Stimulated activated CD8-positive, alpha-beta memory T cell treated with anti-CD3 and anti-CD28 coated beads, Interleukin-12 subunit alpha, Interleukin-12 subunit beta, amount 100 ng/mL, for 4 hours (primary cell): ENCODE data around the gene NKX2-3.

Source experiments
- DNase-seq: peaks from one replicate; pipeline ENCODE4 v3.0.0-alpha.2; 2020; ENCODE audit warnings: low read depth

The NKX2-3 gene

GRCh38 chr10:99532687-99533495 is at the start of gene NKX2-3:
Gene NKX2-3 (plus strand): TSS chr10:99532942. CDS start chr10:99533132, 190 bp downstream.
- DNase-seq: no peak

GRCh38 chr10:99484626-99485581 is 47.8 kb upstream of the NKX2-3 start:
- DNase-seq: no peak

- DNase-seq: no peak
These were observed 45.5 kb upstream of the NKX2-3 start for GRCh38 chr10:99487125-99487807.

DNA sequence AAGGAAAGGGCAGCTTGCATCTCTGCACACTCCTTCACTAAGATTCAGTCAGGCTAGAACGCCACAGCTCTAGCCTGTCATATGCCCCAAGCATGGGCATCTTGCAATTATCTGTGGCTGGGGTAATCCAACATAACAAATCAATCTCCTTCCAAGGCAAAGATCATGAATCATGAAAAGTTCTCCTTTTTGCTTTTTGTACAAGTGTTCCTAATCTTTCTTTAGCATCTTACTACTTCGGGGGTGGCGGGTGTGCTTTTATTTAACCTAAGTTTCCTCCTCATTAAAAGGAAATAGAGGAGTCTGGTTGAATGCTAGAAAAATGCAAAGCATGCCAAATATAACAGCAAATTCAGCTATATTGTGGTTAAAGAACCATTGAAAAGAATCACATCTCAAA is 43.5 kb upstream of the NKX2-3 start:
- DNase-seq: no peak

- DNase-seq: no peak
These were observed 35.3 kb upstream of the NKX2-3 start for GRCh38 chr10:99497343-99498025.

- DNase-seq: no peak
These were observed 26.3 kb upstream of the NKX2-3 start for GRCh38 chr10:99506416-99506815.

DNA sequence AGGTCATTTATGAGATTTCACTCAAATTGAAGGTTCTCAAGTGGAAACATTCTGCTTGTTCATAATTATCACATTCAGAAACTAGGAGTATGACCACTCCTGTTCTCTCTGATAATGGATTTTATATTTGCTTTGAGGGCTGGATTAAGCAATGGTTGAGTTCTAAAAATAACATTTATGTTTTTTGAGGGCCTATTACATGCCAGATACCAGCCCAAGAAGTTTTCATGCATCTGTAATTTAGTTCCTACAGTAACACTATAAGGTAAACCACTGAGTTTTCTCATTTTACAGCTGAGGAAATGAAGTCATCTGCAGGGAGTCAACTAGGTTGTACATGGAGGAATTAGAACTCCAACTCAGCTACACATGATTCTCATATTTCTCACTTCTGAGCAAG is 25.5 kb upstream of the NKX2-3 start:
- no peak for DNase-seq

DNA sequence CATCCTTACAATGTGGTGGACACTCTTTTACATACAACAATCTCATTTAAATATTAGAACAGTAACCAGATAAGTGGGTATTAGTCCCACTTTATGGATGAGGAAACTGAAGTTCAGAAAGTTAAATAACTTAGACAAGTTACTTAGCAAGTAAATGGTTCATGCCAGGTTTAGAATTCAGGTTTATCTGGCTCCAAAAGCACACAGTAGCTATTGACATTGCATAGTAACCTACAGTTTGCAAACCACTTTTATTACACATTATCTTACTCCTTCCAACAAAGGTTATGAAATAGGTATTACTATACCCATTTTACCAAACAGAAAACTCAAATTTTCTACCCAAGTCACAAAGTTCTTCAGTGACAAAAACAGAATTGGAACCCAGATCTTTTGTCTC is 19.7 kb upstream of the NKX2-3 start:
- DNase-seq: no peak

- no peak for DNase-seq
These were observed 13.1 kb upstream of the NKX2-3 start for GRCh38 chr10:99519690-99520039.

GRCh38 chr10:99520040-99520846 is 12.5 kb upstream of the NKX2-3 start:
- no peak for DNase-seq

- no peak for DNase-seq
These were observed 11.6 kb upstream of the NKX2-3 start for GRCh38 chr10:99520847-99521764.

DNA sequence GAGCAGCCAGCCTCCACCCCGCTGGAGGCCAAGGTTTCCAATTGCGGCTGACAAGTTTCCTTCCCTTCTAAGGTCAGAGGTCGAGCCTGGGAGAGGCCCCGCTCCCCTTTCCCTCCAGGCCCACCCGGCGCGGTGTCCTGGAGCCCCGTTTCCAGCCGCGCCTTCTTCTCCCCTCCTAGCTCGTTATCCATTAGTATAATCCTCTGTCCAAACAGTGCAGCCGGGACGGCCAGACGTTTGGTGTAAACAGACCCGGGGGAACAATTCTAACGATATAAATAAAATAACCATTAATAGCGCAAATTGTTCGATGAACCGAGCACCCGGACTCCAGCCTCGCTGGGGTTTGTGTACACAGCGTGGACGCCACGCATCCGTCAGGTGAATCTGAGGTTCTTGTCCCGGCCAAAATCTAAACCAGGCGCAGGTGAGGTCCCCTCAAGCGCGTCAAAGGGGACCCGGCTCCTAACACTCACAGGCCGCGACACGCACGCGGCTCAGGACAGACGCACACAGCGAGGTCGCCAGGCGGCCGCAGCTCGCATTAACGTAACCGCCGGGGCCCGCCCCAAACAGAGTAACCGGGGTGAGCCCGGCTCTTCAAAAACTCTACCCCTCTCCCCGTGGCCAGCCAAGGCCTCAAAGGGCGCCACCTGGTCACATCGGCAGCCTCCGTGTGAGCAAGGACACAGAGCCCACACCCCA is 10.8 kb upstream of the NKX2-3 start:
- no peak for DNase-seq

- no peak for DNase-seq
These were observed 10.1 kb upstream of the NKX2-3 start for GRCh38 chr10:99522470-99523250.

GRCh38 chr10:99523251-99523773 is 9.4 kb upstream of the NKX2-3 start:
- no peak for DNase-seq

DNA sequence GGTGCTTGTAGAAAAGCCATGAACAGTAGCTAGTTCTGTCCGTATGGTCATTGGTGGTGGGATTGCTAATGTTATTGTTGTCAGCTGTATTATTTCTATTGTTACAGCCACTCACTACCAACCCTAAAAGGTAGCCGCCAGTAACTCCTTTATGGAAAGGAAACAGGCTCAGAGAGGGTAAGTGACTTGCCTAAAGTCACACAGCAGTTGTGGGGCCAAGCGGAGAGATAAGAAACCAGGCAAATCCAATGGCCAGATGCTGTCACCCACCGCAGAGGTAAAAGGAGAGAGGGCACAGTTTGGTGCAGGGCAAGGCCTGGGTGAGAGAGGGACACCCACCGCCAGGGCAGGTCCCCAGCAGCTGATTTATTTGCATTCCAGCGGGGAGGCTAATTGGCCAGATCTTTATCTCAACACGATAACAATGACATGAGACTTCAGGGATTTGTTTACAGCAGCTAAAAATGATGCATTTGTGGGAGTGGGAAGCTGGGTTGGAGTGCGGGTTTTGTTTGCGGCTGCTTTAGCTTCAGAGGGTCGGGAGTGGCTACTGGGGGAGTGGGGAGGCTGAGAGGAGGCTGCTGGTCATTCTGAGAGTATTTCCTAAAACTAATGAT is 8.6 kb upstream of the NKX2-3 start:
- no peak for DNase-seq

DNA sequence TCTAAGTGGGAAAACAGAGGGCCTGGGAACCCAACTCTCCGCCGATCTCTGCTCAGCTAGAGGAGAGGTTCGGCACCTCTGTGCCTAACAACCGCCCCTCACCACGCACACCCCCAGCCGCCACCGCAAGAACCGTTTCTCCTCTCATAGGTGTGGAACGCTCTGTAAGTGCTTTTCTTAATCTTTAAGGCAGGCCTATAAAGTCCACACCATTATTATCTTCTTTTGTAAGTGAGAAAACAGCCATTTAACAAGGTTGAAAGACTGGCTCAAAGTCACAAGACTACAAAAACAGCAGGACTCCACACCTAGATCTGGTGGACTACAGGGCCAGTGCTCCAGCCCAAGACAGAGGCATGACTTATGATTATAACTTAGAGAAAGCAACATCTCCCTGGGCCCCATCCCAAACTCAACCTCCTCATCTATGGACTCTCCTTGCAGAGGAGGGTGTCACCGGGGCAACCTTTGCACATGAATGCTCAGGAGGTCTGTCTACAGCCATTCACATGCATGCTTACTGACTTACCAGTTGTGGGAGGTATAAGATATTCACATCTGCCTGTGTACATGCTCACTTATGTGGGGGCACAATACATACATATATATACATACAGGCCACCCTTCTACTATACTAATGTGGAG is 7.9 kb upstream of the NKX2-3 start:
- no peak for DNase-seq

GRCh38 chr10:99525897-99526296 is 6.8 kb upstream of the NKX2-3 start:
- no peak for DNase-seq
